Keratinocyte (primary cell): ENCODE measurements around the gene EFCAB6.

Experiments
- EZH2 ChIP-seq: IDR thresholded peaks from one replicate; pipeline ENCODE4 v1.6.1; 2012; ENCODE audit warnings: inconsistent platforms, mild to moderate bottlenecking, low read length, moderate library complexity
- TF ChIP-seq, protein P1 (sequence below), 3 experiments: IDR thresholded peaks in 1 of 3; conservative IDR thresholded peaks in 1 of 3; optimal IDR thresholded peaks in 1 of 3; 2 replicates in 2 of 3; 3 replicates in 1 of 3; pipeline versions ENCODE3 to v1.5.1; 2011; ENCODE audit warnings: low read length in 3 of 3, mild to moderate bottlenecking in 3 of 3, moderate library complexity in 2 of 3, control low read depth in 1 of 3, inconsistent platforms in 1 of 3; ENCODE audit not compliant: insufficient read depth in 2 of 3; ENCODE audit errors: extremely low read depth in 1 of 3

DNA sequence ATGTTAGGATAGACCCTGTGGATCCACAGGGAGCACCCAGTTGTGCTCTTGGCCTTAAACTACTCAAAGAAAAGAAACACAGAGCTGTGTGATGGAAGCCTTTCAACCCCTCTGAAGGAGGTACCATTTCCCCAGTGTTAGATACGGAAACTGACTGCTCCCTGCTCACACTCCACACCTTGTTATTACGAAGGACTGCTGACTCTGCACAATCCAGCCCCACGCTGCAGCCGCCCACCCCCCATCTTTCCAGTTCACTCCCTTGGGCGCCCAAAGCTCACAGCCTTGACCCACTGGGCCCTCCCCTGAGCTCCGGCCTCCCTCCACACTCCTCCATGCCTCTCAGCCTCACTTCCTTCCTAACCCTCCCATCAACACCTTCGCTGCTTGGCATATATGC lies 75.5 kb downstream of the EFCAB6 start:
- TF ChIP-seq, protein P1, sequence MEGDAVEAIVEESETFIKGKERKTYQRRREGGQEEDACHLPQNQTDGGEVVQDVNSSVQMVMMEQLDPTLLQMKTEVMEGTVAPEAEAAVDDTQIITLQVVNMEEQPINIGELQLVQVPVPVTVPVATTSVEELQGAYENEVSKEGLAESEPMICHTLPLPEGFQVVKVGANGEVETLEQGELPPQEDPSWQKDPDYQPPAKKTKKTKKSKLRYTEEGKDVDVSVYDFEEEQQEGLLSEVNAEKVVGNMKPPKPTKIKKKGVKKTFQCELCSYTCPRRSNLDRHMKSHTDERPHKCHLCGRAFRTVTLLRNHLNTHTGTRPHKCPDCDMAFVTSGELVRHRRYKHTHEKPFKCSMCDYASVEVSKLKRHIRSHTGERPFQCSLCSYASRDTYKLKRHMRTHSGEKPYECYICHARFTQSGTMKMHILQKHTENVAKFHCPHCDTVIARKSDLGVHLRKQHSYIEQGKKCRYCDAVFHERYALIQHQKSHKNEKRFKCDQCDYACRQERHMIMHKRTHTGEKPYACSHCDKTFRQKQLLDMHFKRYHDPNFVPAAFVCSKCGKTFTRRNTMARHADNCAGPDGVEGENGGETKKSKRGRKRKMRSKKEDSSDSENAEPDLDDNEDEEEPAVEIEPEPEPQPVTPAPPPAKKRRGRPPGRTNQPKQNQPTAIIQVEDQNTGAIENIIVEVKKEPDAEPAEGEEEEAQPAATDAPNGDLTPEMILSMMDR (optimal IDR thresholded peaks at IDR 0.05 in 1 of 3, IDR thresholded peaks at IDR 0.05 in 1 of 3, conservative IDR thresholded peaks at IDR 0.05 in 1 of 3; ENCODE audit: extremely low read depth in 1 of 3, insufficient read depth in 2 of 3, low read length in 3 of 3), result no peak
- TF ChIP-seq EZH2, result no peak
